ENCODE data around the gene LTB4R2. TPM values are rescaled to one million over a fixed set of nuclear protein-coding genes. Genes with fewer than 3 reads are reported as not detected.
"Not testable (repeated sequence)": the region's sequence is repeated elsewhere in the genome, so short reads cannot be mapped to it uniquely, and the experiment has no call there.

LTB4R2 gene
- total RNA-seq, 1 donor from 2014 or later = 0.57 TPM

DNA sequence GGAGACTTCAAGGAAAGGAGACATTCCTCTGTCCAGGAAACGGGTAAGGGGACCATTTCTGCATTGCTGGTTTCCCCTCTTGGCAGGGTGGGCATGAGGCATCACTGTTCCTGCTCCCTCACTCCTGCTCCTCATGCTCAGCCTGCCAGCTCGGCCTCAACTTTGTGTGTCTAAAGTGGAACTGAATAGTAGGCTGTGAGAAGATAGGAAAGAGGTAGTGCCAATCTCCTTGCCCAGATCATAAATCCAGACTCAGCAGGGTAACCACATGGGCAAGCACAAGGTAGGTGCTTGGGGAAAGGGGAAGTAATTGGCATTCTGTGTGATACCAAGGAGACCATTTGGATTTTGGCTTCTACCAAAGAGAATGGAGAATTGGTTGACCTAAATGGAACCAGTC is 4.0 kb downstream of the LTB4R2 start:
- no peak for ATAC-seq
- intact Hi-C loops (cut with DNase I) = no loop called here
- no peak for DNase-seq (ENCODE audit: missing footprints)

GRCh38 chr14:24314377-24315193 is 4.6 kb downstream of the LTB4R2 start:
- intact Hi-C loops (cut with DNase I) = no loop called here
- ATAC-seq (no peak), DNase-seq (ENCODE audit: missing footprints) (no peak)

DNA sequence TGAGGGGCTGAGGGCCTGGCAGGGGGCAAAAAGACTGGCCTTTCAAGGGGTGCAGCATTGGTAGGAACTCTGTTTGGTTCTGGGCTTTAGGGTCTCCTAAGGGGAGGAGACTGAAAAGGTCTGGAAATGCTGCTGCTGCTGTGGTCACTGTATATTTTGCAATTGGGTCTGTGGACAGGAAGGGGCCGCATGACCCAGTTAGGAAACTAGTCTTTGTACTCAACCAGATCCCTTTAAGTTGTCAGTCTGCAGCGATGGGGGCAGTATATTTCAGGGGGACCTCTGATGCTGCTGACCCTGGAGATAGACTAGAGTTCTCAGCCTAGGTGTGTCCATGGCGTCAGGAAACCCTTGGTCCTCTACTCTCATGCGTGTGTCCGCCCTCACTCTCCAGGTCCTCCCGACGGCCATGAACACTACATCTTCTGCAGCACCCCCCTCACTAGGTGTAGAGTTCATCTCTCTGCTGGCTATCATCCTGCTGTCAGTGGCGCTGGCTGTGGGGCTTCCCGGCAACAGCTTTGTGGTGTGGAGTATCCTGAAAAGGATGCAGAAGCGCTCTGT is 5.4 kb downstream of the LTB4R2 start:
- intact Hi-C loops (cut with DNase I) = no loop called here
- ATAC-seq (no peak), DNase-seq (ENCODE audit: missing footprints) (no peak)

DNA sequence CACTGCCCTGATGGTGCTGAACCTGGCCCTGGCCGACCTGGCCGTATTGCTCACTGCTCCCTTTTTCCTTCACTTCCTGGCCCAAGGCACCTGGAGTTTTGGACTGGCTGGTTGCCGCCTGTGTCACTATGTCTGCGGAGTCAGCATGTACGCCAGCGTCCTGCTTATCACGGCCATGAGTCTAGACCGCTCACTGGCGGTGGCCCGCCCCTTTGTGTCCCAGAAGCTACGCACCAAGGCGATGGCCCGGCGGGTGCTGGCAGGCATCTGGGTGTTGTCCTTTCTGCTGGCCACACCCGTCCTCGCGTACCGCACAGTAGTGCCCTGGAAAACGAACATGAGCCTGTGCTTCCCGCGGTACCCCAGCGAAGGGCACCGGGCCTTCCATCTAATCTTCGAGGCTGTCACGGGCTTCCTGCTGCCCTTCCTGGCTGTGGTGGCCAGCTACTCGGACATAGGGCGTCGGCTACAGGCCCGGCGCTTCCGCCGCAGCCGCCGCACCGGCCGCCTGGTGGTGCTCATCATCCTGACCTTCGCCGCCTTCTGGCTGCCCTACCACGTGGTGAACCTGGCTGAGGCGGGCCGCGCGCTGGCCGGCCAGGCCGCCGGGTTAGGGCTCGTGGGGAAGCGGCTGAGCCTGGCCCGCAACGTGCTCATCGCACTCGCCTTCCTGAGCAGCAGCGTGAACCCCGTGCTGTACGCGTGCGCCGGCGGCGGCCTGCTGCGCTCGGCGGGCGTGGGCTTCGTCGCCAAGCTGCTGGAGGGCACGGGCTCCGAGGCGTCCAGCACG is 6.1 kb downstream of the LTB4R2 start:
- DNase-seq (ENCODE audit: missing footprints) = peak; percentile 81
- ATAC-seq = peak; percentile 35
- intact Hi-C loops (cut with DNase I) = no loop called here

GRCh38 chr14:24316597-24316950 is 6.6 kb downstream of the LTB4R2 start:
- intact Hi-C loops (cut with DNase I) = no loop called here

GRCh38 chr14:24317141-24317928 is 7.4 kb downstream of the LTB4R2 start:
- intact Hi-C loops (cut with DNase I) = no loop called here

More at GRCh38 chr14:24316597-24316950, 6.6 kb downstream of the LTB4R2 start:
- ATAC-seq (no peak), DNase-seq (ENCODE audit: missing footprints) (no peak)

GRCh38 chr14:24321212-24321975 is 11.5 kb downstream of the LTB4R2 start:
- no peak for DNase-seq (ENCODE audit: missing footprints)
- intact Hi-C loops (cut with DNase I) = no loop called here
- no peak for ATAC-seq

More at GRCh38 chr14:24317141-24317928, 7.4 kb downstream of the LTB4R2 start:
- ATAC-seq (no peak), DNase-seq (ENCODE audit: missing footprints) (no peak)

GRCh38 chr14:24322672-24323071 is 12.7 kb downstream of the LTB4R2 start:
- ATAC-seq (no peak), DNase-seq (ENCODE audit: missing footprints) (no peak)
- intact Hi-C loops (cut with DNase I) = no loop called here

GRCh38 chr14:24323341-24323740 is 13.4 kb downstream of the LTB4R2 start:
- no peak for ATAC-seq
- intact Hi-C loops (cut with DNase I) = no loop called here

DNA sequence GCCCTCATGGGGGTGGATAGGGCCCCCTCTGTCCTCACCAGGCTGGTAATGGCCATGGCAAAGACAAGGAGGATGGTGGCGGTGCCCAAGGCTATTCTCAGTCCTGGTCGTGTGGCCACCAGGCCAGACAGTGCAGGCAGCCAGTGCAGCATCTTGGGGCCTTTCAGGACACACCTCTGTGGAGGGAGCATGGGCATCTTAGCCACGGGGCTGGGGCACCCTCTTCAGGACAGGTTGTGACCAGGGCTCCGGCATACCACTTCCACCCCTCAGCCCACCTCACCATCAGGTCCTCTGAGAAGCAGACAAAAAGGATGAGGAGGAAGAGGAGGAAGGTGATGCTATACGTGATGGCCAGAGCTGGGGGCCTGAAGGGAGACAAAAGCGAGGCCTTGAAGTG is 14.1 kb downstream of the LTB4R2 start:
- intact Hi-C loops (cut with DNase I) = no loop called here
- ATAC-seq (no peak), DNase-seq (ENCODE audit: missing footprints) (no peak)

More at GRCh38 chr14:24323341-24323740, 13.4 kb downstream of the LTB4R2 start:
- DNase-seq (ENCODE audit: missing footprints) = no peak

DNA sequence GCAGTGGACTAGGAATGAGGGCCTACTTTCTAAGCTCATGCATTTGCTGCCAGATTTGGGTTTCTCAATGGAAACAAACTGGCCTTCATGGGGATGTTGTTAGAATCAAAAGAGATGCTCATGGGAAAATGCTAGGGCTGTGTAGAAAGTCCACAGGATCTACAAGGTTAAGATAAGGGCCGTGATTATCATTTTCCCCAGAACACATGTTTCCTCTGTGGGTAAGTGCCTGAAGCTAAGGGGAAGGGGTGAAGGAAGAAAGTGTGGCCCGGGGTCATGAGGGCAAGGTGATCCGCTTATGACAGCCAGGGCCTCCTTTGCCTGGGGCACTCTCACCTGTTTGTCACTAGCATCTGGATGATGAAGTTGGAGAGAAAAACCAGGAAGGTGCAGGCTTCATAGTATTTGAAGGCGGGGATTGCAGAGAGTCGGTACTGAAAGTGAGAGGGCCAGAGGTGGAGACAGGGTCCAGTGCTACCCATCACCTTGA is 15.1 kb downstream of the LTB4R2 start:
- ATAC-seq = no peak
- intact Hi-C loops (cut with DNase I) = no loop called here
- no peak for DNase-seq (ENCODE audit: missing footprints)

DNA sequence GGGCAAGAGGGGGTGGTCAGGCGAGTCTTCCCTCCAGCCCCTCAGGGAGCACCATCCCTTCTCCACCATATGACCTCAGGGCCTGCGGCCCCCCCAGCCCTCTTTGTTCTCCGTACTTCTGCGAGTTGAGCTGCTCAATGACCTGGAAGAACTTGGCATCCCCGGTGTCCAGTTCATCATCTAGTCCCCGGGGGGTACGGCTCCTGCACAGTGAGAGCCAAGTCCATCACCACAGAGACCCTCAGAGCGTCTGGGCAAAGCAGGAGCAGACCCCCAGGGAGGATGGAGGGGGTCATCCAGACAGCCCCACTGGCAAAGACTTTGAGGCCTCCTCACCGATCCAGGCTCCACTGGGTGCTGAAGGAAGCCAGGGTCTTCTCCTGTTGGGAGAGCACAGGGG is 16.0 kb downstream of the LTB4R2 start:
- intact Hi-C loops (cut with DNase I) = no loop called here
- ATAC-seq = no peak
- DNase-seq (ENCODE audit: missing footprints) = no peak

GRCh38 chr14:24327303-24327702 is 17.4 kb downstream of the LTB4R2 start:
- ATAC-seq (peak; percentile 6), DNase-seq (ENCODE audit: missing footprints) (no peak)
- intact Hi-C loops (cut with DNase I) = no loop called here

- intact Hi-C loops (cut with DNase I); ATAC-seq: not testable (repeated sequence)
- peak; percentile 78 for DNase-seq (ENCODE audit: missing footprints)
Observed at GRCh38 chr14:24327914-24328313, 18.0 kb downstream of the LTB4R2 start.

DNA sequence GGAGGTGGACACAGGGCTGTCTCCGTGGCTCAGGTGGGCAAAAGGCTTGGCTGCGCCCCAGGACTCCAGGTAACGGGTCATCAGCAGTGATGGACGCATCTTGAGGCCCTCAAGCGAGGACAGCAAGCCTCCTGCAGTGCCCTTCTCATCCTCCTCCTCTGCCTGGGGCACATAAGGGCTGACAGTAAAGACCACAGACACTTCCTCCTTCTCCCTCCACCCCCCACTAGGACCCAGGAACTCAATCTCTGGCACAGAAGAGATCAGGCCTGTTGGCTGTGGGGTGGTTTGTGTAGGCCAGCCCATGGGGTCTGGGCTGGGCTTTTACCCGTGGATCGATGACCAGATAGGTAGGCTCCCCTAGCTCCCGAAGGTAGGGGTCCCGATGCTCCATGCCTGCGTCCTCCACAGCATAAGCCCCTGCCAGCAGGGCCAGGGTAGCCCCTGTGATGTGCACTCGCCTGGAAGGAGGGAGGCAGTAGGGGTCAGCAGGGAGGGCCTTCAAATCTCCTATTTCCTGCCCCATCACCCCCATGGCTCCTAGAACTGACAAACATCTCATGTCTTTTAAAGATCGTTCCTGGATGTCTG is 19.2 kb downstream of the LTB4R2 start:
- intact Hi-C loops (cut with DNase I) = no loop called here

DNA sequence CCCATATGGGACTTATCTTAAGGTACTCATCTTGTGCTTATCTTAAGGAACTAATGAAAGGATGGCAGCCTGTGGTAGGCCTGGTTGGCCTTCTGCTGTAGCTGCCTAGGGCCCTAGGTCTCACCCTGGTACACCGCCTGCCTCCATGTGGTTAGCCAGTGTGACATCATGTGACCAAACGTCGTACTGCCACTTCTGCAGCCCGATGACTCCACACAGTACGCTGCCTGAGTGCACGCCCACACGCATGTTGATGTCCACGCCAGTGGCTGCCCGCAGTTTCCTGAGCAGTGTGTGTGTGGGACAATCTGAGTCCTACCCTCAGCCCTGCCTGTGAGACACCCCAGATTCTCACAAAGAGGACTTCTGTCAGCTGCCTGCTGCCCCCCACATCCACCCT is 19.8 kb downstream of the LTB4R2 start:
- peak; percentile 13 for ATAC-seq
- intact Hi-C loops (cut with DNase I) = no loop called here
- DNase-seq (ENCODE audit: missing footprints) = peak; percentile 88

More for the DNA sequence above, 19.2 kb downstream of the LTB4R2 start:
- no peak for ATAC-seq
- no peak for DNase-seq (ENCODE audit: missing footprints)

- ATAC-seq = no peak
- no peak for DNase-seq (ENCODE audit: missing footprints)
- intact Hi-C loops (cut with DNase I) = no loop called here
Observed at GRCh38 chr14:24330973-24331674, 21.2 kb downstream of the LTB4R2 start.
